ENCODE measurements around the gene ADORA1.

The ADORA1 gene

GRCh38 chr1:203152158-203153034, 24.9 kb downstream of the ADORA1 start:
- DNase-seq (ENCODE audit: low spot score in 2 of 2) = no peak
- no peaks in the 10 kb centered on the region for H3K36me3 Mint-ChIP-seq
- no peaks in the 10 kb centered on the region for H3K4me1 Mint-ChIP-seq
- no peak overlapping the region for H3K27ac Mint-ChIP-seq
- no peak overlapping the region for H3K4me3 Mint-ChIP-seq
- no peaks in the 10 kb centered on the region for H3K9me3 Mint-ChIP-seq
- ATAC-seq = no peak

- Mint-ChIP-seq H3K4me3 (no peak overlapping the region), H3K9me3 (no peaks in the 10 kb centered on the region), H3K4me1 (no peaks in the 10 kb centered on the region), H3K36me3 (no peaks in the 10 kb centered on the region), H3K27ac (no peak overlapping the region)
- no peak for ATAC-seq
- no peak for DNase-seq (ENCODE audit: low spot score in 2 of 2)
Observed at GRCh38 chr1:203153051-203153988, 25.8 kb downstream of the ADORA1 start.

- H3K4me1 Mint-ChIP-seq = no peaks in the 10 kb centered on the region
- ATAC-seq (peak; percentile 39), DNase-seq (ENCODE audit: low spot score in 2 of 2) (no peak)
- H3K36me3 Mint-ChIP-seq = no peaks in the 10 kb centered on the region
- H3K4me3 Mint-ChIP-seq = no peak overlapping the region
- H3K27ac Mint-ChIP-seq = no peak overlapping the region
- H3K9me3 Mint-ChIP-seq = no peaks in the 10 kb centered on the region
Observed at GRCh38 chr1:203153989-203154821, 26.7 kb downstream of the ADORA1 start.

GRCh38 chr1:203156280-203156679, 28.8 kb downstream of the ADORA1 start:
- Mint-ChIP-seq H3K36me3 (no peaks in the 10 kb centered on the region), H3K4me1 (no peaks in the 10 kb centered on the region), H3K27ac (no peak overlapping the region), H3K4me3 (no peak overlapping the region), H3K9me3 (no peaks in the 10 kb centered on the region)
- DNase-seq (ENCODE audit: low spot score in 2 of 2) (no peak), ATAC-seq (no peak)

GRCh38 chr1:203158423-203158822, 30.9 kb downstream of the ADORA1 start:
- no peaks in the 10 kb centered on the region for H3K9me3 Mint-ChIP-seq
- no peak for DNase-seq (ENCODE audit: low spot score in 2 of 2)
- no peaks in the 10 kb centered on the region for H3K4me1 Mint-ChIP-seq
- no peak overlapping the region for H3K27ac Mint-ChIP-seq
- no peak for ATAC-seq
- no peaks in the 10 kb centered on the region for H3K36me3 Mint-ChIP-seq
- H3K4me3 Mint-ChIP-seq = no peak overlapping the region

GRCh38 chr1:203158960-203159665, 31.6 kb downstream of the ADORA1 start:
- no peak for DNase-seq (ENCODE audit: low spot score in 2 of 2)
- H3K9me3 Mint-ChIP-seq = no peaks in the 10 kb centered on the region
- no peaks in the 10 kb centered on the region for H3K4me1 Mint-ChIP-seq
- H3K27ac Mint-ChIP-seq = no peak overlapping the region
- ATAC-seq = no peak
- H3K36me3 Mint-ChIP-seq = no peaks in the 10 kb centered on the region
- no peak overlapping the region for H3K4me3 Mint-ChIP-seq

- ATAC-seq = no peak
- no peak for DNase-seq (ENCODE audit: low spot score in 2 of 2)
- Mint-ChIP-seq H3K36me3 (no peaks in the 10 kb centered on the region), H3K4me3 (no peak overlapping the region), H3K27ac (no peak overlapping the region), H3K4me1 (no peaks in the 10 kb centered on the region), H3K9me3 (no peaks in the 10 kb centered on the region)
Observed at GRCh38 chr1:203159844-203160243, 32.3 kb downstream of the ADORA1 start.

GRCh38 chr1:203161175-203161574, 33.6 kb downstream of the ADORA1 start:
- Mint-ChIP-seq H3K4me1 (peaks cover 4% of the 10 kb centered on the region), H3K9me3 (no peaks in the 10 kb centered on the region), H3K4me3 (no peak overlapping the region), H3K36me3 (no peaks in the 10 kb centered on the region), H3K27ac (no peak overlapping the region)
- no peak for DNase-seq (ENCODE audit: low spot score in 2 of 2)
- no peak for ATAC-seq

- Mint-ChIP-seq H3K36me3 (no peaks in the 10 kb centered on the region), H3K4me3 (no peak overlapping the region), H3K9me3 (no peaks in the 10 kb centered on the region), H3K4me1 (peaks cover 9% of the 10 kb centered on the region), H3K27ac (no peak overlapping the region)
- ATAC-seq (no peak), DNase-seq (ENCODE audit: low spot score in 2 of 2) (no peak)
Observed at GRCh38 chr1:203161703-203162102, 34.2 kb downstream of the ADORA1 start.

GRCh38 chr1:203162403-203162802, 34.9 kb downstream of the ADORA1 start:
- peaks cover 10% of the 10 kb centered on the region for H3K4me1 Mint-ChIP-seq
- ATAC-seq (no peak), DNase-seq (ENCODE audit: low spot score in 2 of 2) (no peak)
- H3K27ac Mint-ChIP-seq = no peak overlapping the region
- no peaks in the 10 kb centered on the region for H3K9me3 Mint-ChIP-seq
- no peaks in the 10 kb centered on the region for H3K36me3 Mint-ChIP-seq
- no peak overlapping the region for H3K4me3 Mint-ChIP-seq

GRCh38 chr1:203163891-203164635, 36.5 kb downstream of the ADORA1 start:
- H3K27ac Mint-ChIP-seq = no peak overlapping the region
- no peaks in the 10 kb centered on the region for H3K36me3 Mint-ChIP-seq
- H3K4me3 Mint-ChIP-seq = no peak overlapping the region
- no peaks in the 10 kb centered on the region for H3K9me3 Mint-ChIP-seq
- ATAC-seq (no peak), DNase-seq (ENCODE audit: low spot score in 2 of 2) (no peak)
- peaks cover 10% of the 10 kb centered on the region for H3K4me1 Mint-ChIP-seq

GRCh38 chr1:203165101-203165799, 37.7 kb downstream of the ADORA1 start:
- DNase-seq (ENCODE audit: low spot score in 2 of 2) = no peak
- H3K4me1 Mint-ChIP-seq = peaks cover 10% of the 10 kb centered on the region

GRCh38 chr1:203165800-203166161, 38.3 kb downstream of the ADORA1 start:
- ATAC-seq (no peak), DNase-seq (ENCODE audit: low spot score in 2 of 2) (no peak)
- Mint-ChIP-seq H3K4me3 (no peak overlapping the region), H3K27ac (no peak overlapping the region), H3K36me3 (no peaks in the 10 kb centered on the region), H3K4me1 (peaks cover 10% of the 10 kb centered on the region), H3K9me3 (no peaks in the 10 kb centered on the region)

More at GRCh38 chr1:203165101-203165799, 37.7 kb downstream of the ADORA1 start:
- Mint-ChIP-seq H3K9me3 (no peaks in the 10 kb centered on the region), H3K4me3 (no peak overlapping the region), H3K27ac (no peak overlapping the region), H3K36me3 (no peaks in the 10 kb centered on the region)
- no peak for ATAC-seq
